ENCODE data around the gene U2AF1L4. TPM values are rescaled to one million over a fixed set of nuclear protein-coding genes. Genes with fewer than 3 reads are reported as not detected.

The U2AF1L4 gene
- total RNA-seq, 4 donors from 2014 or later: 5.1 to 22.9 (median 13.4) TPM

GRCh38 chr19:35703343-35703742, 41.9 kb downstream of the U2AF1L4 start:
- Histone ChIP-seq H3K9me3 (no peaks in the 10 kb centered on the region), H3K27me3 (no peaks in the 10 kb centered on the region), H3K4me1 (no peaks in the 10 kb centered on the region), H3K4me3 (peak overlapping the region in 2 of 4 donors; percentile 76 to 88), H3K36me3 (no peaks in the 10 kb centered on the region), H3K27ac (peak overlapping the region in 1 of 4 donors; percentile 82)
- intact Hi-C loops (cut with DNase I; ENCODE audit: low total_unique reads) (loop anchor here (2.0 kb wide), 1 partner anchor 37 kb away; no protein-coding TSS in a partner anchor), in situ Hi-C loops (cut with MboI; ENCODE audit: low sequenced_read_pairs in 4 of 4) (loop anchor here in 1 of 4 donors (25.0 kb wide), 1 partner anchor 166 kb away; the partner anchor contains the start of genes GAPDHS, SBSN and TMEM147)
- ATAC-seq (no peak), DNase-seq (no peak)
- TF ChIP-seq, protein P1, sequence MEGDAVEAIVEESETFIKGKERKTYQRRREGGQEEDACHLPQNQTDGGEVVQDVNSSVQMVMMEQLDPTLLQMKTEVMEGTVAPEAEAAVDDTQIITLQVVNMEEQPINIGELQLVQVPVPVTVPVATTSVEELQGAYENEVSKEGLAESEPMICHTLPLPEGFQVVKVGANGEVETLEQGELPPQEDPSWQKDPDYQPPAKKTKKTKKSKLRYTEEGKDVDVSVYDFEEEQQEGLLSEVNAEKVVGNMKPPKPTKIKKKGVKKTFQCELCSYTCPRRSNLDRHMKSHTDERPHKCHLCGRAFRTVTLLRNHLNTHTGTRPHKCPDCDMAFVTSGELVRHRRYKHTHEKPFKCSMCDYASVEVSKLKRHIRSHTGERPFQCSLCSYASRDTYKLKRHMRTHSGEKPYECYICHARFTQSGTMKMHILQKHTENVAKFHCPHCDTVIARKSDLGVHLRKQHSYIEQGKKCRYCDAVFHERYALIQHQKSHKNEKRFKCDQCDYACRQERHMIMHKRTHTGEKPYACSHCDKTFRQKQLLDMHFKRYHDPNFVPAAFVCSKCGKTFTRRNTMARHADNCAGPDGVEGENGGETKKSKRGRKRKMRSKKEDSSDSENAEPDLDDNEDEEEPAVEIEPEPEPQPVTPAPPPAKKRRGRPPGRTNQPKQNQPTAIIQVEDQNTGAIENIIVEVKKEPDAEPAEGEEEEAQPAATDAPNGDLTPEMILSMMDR (IDR thresholded peaks at IDR 0.05 in 4 of 5, conservative IDR thresholded peaks at IDR 0.05 in 1 of 5): no peak
- TF ChIP-seq POLR2A (IDR thresholded peaks at IDR 0.05): no peak

- Histone ChIP-seq H3K9me3 (no peaks in the 10 kb centered on the region), H3K36me3 (no peaks in the 10 kb centered on the region), H3K27me3 (no peaks in the 10 kb centered on the region), H3K4me1 (no peaks in the 10 kb centered on the region), H3K27ac (peak overlapping the region; percentile 71 to 82 (median 79)), H3K4me3 (peak overlapping the region; percentile 76 to 93 (median 84))
- peak; percentile 94 to 96 for DNase-seq
- intact Hi-C loops (cut with DNase I; ENCODE audit: low total_unique reads) (loop anchor here (1.0 to 2.0 kb wide), 2 partner anchors 15 to 38 kb away; no protein-coding TSS in a partner anchor), in situ Hi-C loops (cut with MboI; ENCODE audit: low sequenced_read_pairs in 4 of 4) (loop anchor here in 1 of 4 donors (25.0 kb wide), 1 partner anchor 165 kb away; the partner anchor contains the start of genes GAPDHS, SBSN and TMEM147)
- TF ChIP-seq, protein P1 (IDR thresholded peaks at IDR 0.05 in 4 of 5, conservative IDR thresholded peaks at IDR 0.05 in 1 of 5): no peak
- TF ChIP-seq POLR2A (IDR thresholded peaks at IDR 0.05): peak; percentile 34 to 45
- peak; percentile 100 for ATAC-seq
These were observed 42.8 kb downstream of the U2AF1L4 start for GRCh38 chr19:35702223-35703012.

GRCh38 chr19:35696835-35697234, 48.4 kb downstream of the U2AF1L4 start:
- in situ Hi-C loops (cut with MboI; ENCODE audit: low sequenced_read_pairs in 4 of 4) (no loop called here), intact Hi-C loops (cut with DNase I; ENCODE audit: low total_unique reads) (no loop called here)
- Histone ChIP-seq H3K4me1 (no peaks in the 10 kb centered on the region), H3K9me3 (no peaks in the 10 kb centered on the region), H3K4me3 (no peak overlapping the region), H3K27ac (no peak overlapping the region), H3K36me3 (no peaks in the 10 kb centered on the region), H3K27me3 (no peaks in the 10 kb centered on the region)
- TF ChIP-seq, protein P1 (IDR thresholded peaks at IDR 0.05 in 4 of 5, conservative IDR thresholded peaks at IDR 0.05 in 1 of 5): no peak
- no peak for TF ChIP-seq POLR2A (IDR thresholded peaks at IDR 0.05)
- ATAC-seq (no peak), DNase-seq (no peak)

- Histone ChIP-seq H3K27me3 (no peaks in the 10 kb centered on the region), H3K4me3 (no peak overlapping the region), H3K36me3 (no peaks in the 10 kb centered on the region), H3K4me1 (no peaks in the 10 kb centered on the region), H3K27ac (no peak overlapping the region), H3K9me3 (no peaks in the 10 kb centered on the region)
- no peak for ATAC-seq
- intact Hi-C loops (cut with DNase I; ENCODE audit: low total_unique reads): no loop called here
- no peak for DNase-seq
- in situ Hi-C loops (cut with MboI; ENCODE audit: low sequenced_read_pairs in 4 of 4): no loop called here
- TF ChIP-seq, protein P1 (IDR thresholded peaks at IDR 0.05 in 4 of 5, conservative IDR thresholded peaks at IDR 0.05 in 1 of 5): no peak
- no peak for TF ChIP-seq POLR2A (IDR thresholded peaks at IDR 0.05)
These were observed 49.3 kb downstream of the U2AF1L4 start for GRCh38 chr19:35695895-35696422.
